Hematopoietic multipotent progenitor cell treated with erythropoietin and hydrocortisone succinate and interleukin-3 and kit ligand, for 8 days (in vitro differentiated cells): ENCODE measurements around the gene CAMKV.

ENCODE experiments used
- DNase-seq: peaks from one replicate; pipeline ENCODE4 v3.0.0-alpha.2; 2015

CAMKV gene

GRCh38 chr3:49895791-49896190 is 26.1 kb upstream of the CAMKV start:
- no peak for DNase-seq

DNA sequence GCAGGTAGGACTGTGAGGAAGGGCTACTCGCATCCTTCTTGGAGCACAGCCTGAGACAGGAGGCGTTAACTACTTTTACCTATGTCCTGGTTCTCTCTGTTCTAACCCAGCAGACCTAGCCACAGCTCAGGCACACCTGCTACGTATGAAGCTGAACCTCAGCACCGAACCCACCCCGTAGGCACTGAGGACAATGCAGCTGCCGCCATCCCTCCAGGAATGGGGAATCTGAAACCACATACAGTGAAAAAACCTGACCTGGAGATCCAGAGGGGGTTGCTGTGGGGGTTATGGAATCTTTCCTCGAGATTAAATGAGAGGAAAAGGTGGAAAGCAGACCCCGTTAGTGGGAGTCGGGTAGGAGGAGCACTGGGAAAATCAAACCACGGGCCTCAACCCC is 19.6 kb upstream of the CAMKV start:
- no peak for DNase-seq

GRCh38 chr3:49886922-49887265 is 17.2 kb upstream of the CAMKV start:
- DNase-seq: no peak

DNA sequence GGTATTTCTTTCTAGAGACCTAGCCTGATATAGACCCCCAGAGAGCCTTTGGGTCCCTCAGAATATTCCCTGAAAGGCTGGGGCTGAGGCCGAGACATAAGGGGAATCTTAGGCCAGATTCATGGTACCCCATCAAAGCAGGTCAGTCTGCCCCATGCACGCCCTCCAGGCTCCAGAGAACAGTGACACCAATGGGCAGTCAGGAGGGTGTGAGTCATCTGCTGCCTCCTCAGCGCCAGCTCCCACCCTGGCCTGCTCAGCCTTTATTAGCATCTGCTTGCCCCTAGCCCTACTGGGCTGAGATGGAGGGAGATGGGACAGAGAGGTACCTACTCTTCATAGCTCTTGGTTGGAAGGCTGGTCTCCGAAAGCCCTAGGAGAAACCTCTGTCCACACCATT is 14.3 kb upstream of the CAMKV start:
- DNase-seq: no peak

DNA sequence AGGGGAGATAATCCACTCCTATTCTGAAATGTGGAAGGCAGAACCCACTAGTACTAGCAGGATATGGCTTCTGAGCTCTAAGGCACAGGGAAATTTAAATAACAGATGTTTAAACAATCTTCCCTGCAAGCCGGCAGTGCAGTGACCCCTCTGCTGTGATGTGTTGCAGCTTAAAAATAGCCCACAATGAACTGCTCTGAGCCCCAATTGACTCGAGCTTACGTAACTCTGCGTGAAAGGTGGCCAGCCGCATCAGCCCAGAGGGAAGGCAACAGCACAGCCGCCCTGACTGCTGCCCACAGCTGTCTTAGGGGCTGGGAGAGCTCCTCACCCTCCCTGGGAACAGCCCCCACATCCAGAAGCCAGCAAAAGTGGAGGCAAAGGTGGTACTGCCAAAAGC is 12.5 kb upstream of the CAMKV start:
- no peak for DNase-seq

DNA sequence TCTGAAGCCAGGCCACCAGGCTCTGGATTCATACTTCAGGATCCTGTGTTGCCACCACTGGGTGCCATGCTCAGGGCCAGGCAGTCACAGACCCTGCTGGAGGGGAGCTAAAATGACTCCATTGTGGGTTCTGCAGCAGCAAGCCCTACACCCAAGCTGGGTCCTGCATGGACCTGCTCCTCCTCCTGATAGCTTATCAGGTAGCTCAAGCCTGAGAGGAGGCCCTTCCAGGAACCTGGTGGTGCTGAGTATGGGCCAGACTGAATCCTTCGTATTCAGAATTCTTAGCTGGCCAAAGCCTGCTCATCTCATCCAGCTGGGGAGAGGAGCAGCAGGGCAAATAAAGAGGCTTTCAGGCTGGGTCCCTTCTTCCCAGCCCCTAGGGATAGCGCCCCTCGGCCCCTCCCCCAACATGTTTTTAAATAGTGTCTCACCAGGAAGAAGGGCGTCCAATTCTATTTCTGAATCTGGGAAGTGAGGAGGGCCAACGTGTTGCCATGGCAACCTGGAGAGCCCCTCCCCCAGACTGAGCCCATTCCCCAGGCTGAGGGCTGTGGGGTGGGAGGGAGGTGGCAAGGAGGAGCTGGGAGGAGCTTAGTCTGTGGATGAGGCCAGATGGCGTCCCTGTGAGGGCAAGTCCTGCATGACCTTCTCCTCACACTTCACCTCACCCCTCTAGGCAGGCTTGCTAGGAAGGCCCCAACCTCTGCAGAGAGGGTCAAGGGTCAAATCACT is 11.0 kb upstream of the CAMKV start:
- DNase-seq: peak; percentile 73

DNA sequence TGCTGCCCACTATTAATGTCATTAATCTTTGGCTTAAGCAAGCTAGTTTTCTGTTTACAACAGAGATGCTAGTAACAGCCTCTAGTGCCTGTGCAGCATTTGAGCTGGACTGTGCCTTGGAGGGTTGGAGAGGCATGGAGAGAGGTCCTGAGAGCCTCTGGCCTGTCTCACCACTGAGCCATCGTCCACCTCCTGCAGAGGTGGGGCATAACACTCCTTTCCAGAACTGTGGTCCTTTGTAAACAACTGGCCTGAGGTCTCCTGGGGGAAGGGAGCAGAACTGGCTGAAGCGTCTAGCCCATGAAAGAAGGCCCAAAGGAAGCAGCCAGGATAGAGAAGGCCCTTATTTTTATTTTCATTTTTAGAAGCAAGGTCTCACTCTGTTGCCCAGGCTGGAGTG is 10.0 kb upstream of the CAMKV start:
- no peak for DNase-seq

DNA sequence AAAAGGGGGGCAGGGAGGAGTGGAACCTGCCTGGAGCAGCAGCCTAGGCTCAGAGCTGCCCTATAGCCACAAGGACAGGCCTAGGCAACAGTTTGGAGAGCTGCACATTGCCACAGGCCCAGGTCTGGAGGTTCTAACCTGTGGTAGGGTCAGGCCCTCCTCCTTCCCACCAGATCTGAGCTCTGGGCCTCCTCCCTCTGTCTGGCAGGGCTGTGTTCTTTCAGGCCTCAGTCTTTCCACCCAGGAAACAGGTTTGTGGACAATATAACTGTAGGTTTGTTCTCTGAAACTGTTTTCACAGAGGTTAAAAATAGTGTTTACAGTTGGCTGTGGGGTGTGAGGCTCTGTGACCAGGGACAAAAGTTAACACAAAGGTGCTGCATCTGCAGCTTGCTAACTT is 9.0 kb upstream of the CAMKV start:
- DNase-seq: no peak

DNA sequence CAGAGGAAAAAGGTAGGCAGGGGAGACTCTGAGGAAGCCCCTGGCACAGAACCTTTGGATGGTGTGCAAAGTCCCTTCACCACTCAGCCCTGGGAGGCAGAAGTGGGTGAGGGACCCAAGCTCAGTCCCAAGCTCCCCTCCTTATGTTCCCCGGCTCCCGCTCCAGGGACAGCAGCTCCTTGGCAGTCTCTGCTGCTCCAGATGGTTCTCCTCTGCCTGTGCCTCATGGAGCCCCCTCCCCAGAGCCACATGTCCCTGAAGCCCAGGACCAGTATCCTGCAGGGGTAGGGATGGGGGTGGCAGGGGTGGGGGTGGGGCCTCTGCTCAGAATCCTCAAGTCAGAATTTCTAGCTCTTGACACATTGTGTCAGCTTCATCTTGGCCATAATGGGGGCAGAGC is 8.0 kb upstream of the CAMKV start:
- no peak for DNase-seq

DNA sequence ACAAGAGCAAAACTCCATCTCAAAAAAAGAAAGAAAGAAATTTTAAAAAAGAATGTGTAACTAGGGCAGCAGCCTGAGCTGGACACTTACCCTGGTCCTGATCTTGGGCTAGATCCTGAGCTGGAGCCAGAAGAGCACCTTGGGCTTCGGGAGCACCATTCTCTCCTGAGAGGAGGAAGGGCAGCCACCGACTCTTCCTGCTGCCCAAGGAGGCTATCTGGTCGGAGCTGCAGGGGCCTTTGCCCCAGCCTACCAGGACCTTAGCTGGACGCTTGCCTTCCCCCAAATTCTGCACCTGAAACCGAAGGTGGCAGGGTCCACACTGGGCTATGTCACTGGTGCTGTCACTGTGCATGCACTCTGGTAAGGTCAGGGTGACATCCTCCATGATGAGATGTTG is 6.9 kb upstream of the CAMKV start:
- no peak for DNase-seq

DNA sequence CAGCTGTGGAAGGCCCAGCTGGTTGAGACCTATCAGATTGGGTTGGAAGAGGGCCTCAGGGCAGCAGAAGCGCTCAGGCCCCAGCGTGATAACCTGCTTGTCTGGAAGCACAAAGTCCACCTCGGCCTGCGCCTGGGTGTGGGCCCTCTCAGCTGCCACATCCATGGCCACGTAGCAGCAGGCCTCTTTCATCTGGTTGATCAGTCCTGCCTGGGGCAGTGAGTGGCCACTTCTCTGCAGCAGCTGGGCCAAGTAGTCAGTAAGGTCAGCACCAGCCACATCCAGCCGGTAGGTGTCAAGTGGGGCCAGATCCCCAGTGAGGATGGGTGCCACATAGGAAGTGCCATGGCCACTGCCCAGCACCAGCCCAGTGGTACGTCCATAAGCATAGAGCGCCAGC is 3.9 kb upstream of the CAMKV start:
- DNase-seq: no peak

GRCh38 chr3:49872801-49873281 is 3.1 kb upstream of the CAMKV start:
- DNase-seq: no peak

- no peak for DNase-seq
Observed at GRCh38 chr3:49871531-49872153, 1.9 kb upstream of the CAMKV start.

GRCh38 chr3:49868862-49869466 is 742 bp downstream of the CAMKV start:
- DNase-seq: no peak

DNA sequence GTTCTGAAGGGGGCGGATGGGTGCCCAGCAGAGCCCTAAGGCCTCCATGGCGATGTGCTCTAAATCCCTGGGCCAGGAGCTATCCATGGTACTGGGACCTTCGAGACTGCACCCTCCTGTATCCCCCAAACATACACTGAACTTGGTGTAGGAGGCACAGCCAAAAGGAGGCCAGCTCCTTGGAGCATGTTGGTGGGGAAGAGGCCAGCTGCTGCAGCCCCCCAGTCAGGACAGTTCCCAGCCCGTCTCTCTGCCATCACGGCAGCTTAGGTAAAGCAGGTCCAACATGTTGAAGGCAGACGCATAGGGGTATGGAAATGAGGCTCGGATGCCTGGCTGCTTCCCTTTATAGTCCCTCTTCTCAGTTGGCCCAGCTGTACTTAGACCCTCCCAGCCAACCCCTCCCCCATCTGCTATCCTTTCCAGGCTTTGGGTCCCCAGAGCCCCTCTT is 1.8 kb downstream of the CAMKV start:
- DNase-seq: peak; percentile 60

DNA sequence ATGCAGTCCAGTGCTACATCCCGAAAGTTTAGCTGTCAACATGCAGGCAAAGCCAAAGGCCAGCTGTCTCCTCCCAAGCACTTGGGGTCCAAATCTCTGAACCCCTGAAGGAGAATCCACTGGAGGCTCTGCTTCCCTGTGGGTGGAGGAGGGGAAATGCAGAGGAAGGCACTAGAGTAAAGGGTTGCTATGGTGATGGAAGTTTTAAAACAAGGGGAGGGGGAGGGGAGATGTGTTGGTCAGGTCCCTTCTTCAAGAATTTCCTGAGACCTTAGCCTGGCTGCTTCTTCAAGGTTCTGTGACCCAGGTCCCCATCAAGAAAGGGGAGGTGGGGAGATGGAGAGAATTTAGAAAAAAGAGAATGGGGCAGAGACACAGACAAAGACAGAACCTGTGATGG is 2.3 kb downstream of the CAMKV start:
- DNase-seq: no peak

GRCh38 chr3:49865198-49865784 is 4.4 kb downstream of the CAMKV start:
- DNase-seq: no peak

DNA sequence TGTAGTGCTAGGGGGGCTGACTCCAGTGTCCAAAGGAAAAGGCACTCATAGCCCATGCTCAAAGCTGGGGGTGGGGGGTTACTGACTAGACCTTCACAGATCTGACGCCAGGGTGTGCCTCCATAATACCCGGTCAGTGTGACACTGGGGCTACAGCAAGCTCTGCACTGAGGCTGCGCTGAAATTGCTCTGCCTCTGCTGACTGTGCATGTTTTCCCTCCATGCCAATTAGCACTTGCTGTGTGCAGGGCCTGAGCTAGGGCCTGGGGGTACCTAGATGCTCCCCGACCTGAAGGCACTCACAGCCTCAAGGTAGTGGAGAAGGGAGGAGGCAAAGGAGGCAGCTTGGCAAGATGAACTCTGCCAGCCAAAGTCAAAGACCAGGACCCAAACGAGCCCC is 5.2 kb downstream of the CAMKV start:
- no peak for DNase-seq

- no peak for DNase-seq
Observed at GRCh38 chr3:49859576-49860305, 10.0 kb downstream of the CAMKV start.

GRCh38 chr3:49856181-49857005 is 13.3 kb downstream of the CAMKV start, which contains the start of gene TRAIP:
Gene TRAIP, minus strand, starts transcription at chr3:49856564. Its CDS starts 111 bp downstream, at chr3:49856453.
- DNase-seq: peak; percentile 94

DNA sequence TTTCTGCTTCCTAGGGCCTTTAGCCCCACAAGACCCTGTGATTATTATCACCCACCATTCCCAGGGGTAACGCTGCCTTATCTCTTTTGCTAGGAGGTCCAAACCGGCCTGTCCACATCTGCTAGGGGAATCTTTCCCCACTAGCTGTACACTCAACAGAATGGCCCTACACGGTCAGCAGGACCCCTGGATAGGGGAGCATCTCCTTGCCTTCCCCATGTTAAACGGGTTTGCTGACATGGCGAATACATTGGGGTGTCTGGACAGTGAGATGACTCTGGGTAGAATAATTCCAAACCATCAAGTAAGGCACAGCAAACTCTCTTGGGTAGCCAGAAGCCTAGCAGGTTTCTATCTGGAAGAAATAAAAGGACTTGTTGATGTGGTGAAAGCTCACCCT is 14.0 kb downstream of the CAMKV start:
- no peak for DNase-seq

- no peak for DNase-seq
Observed at GRCh38 chr3:49845694-49846093, 24.0 kb downstream of the CAMKV start.
